GM23338 (cell line): Measurements from ENCODE around the gene RAD51B. TPM values are rescaled to one million over a fixed set of nuclear protein-coding genes. Genes with fewer than 3 reads are reported as not detected.

Experiments
- ATAC-seq: fragments of 200-7000 bp; cut with Tn5 transposase; 3 replicates; pipeline ENCODE4 v1.9.1; 2020
- DNase-seq: peaks from one replicate; pipeline ENCODE4 v3.0.0-alpha.2; 2015; ENCODE audit warnings: low spot score
- H2AFZ ChIP-seq: fragments of 200-600 bp; sonication (generic); 2 replicates; pipeline ENCODE4 v1.8.0; 2016; ENCODE audit warnings: antibody characterized with exemption, mild to moderate bottlenecking, moderate library complexity
- H3F3A ChIP-seq: fragments of 200-600 bp; sonication (generic); replicated peaks from 2 replicates; pipeline ENCODE4 v1.8.0; 2017; ENCODE audit warnings: antibody characterized with exemption, mixed run types, low read depth
- H3K27ac ChIP-seq: fragments of 200-600 bp; sonication (generic); 2 replicates; pipeline ENCODE4 v1.6.1; 2016; ENCODE audit warnings: low read depth
- H3K27me3 ChIP-seq: fragments of 200-600 bp; sonication (generic); 2 replicates; pipeline ENCODE4 v1.8.0; 2016; ENCODE audit warnings: mild to moderate bottlenecking, mixed run types, moderate library complexity; ENCODE audit not compliant: insufficient read depth
- H3K36me3 ChIP-seq: fragments of 200-600 bp; sonication (generic); 2 replicates; pipeline ENCODE4 v1.8.0; 2016; ENCODE audit warnings: mild to moderate bottlenecking; ENCODE audit not compliant: insufficient read depth
- H3K4me1 ChIP-seq: fragments of 200-600 bp; sonication (generic); 2 replicates; pipeline ENCODE4 v1.8.0; 2016; ENCODE audit warnings: mild to moderate bottlenecking, moderate library complexity; ENCODE audit not compliant: insufficient read depth
- H3K4me2 ChIP-seq: fragments of 200-600 bp; sonication (generic); 2 replicates; pipeline ENCODE4 v1.7.1; 2017; ENCODE audit warnings: mixed run types
- H3K4me3 ChIP-seq: fragments of 200-600 bp; sonication (generic); 2 replicates; pipeline ENCODE4 v1.6.1; 2016; ENCODE audit warnings: mixed run types
- H3K79me2 ChIP-seq: fragments of 200-600 bp; sonication (generic); replicated peaks from 2 replicates; pipeline ENCODE4 v1.8.0; 2017; ENCODE audit warnings: mild to moderate bottlenecking; ENCODE audit not compliant: insufficient read depth
- H3K9me2 ChIP-seq: fragments of 200-600 bp; sonication (generic); 2 replicates; pipeline ENCODE4 v1.8.0; 2017; ENCODE audit not compliant: insufficient read depth
- H4K20me1 ChIP-seq: fragments of 200-600 bp; sonication (generic); replicated peaks from 2 replicates; pipeline ENCODE4 v1.8.0; 2017; ENCODE audit warnings: mild to moderate bottlenecking; ENCODE audit not compliant: insufficient read depth
- H3K27ac Mint-ChIP-seq: 2 replicates; pipeline ENCODE4 v1.8.0; 2020; ENCODE audit warnings: inconsistent platforms, mild to moderate bottlenecking, moderate library complexity, mixed read lengths
- H3K27me3 Mint-ChIP-seq: 3 replicates; pipeline ENCODE4 v1.8.0; 2022; ENCODE audit warnings: low read depth, mild to moderate bottlenecking, moderate library complexity, mixed read lengths, inconsistent platforms; ENCODE audit not compliant: insufficient read depth, poor library complexity
- H3K36me3 Mint-ChIP-seq: 3 replicates; pipeline ENCODE4 v1.8.0; 2021; ENCODE audit warnings: low read depth, mild to moderate bottlenecking, inconsistent platforms, moderate library complexity, mixed read lengths
- H3K4me1 Mint-ChIP-seq: 3 replicates; pipeline ENCODE4 v1.8.0; 2020; ENCODE audit warnings: mild to moderate bottlenecking, inconsistent platforms, mixed read lengths
- H3K4me3 Mint-ChIP-seq: 3 replicates; pipeline ENCODE4 v1.8.0; 2021; ENCODE audit warnings: moderate library complexity, mild to moderate bottlenecking, inconsistent platforms, mixed read lengths
- H3K9me3 Mint-ChIP-seq: 3 replicates; pipeline ENCODE4 v1.8.0; 2020; ENCODE audit warnings: moderate library complexity, mild to moderate bottlenecking, inconsistent platforms, mixed read lengths
- CREB1 ChIP-seq: fragments of 250-450 bp; sonication (Bioruptor Pico); IDR thresholded peaks from 2 replicates; pipeline ENCODE4 v1.5.0; 2020; ENCODE audit warnings: low read depth, mild to moderate bottlenecking, moderate library complexity
- ZNF331 ChIP-seq: fragments of 250-450 bp; sonication (Bioruptor Pico); IDR thresholded peaks from 2 replicates; pipeline ENCODE4 v1.5.0; 2020; ENCODE audit warnings: low read depth, mild to moderate bottlenecking, moderate library complexity
- ZNF462 ChIP-seq: fragments of 250-450 bp; sonication (Bioruptor Pico); IDR thresholded peaks from 2 replicates; pipeline ENCODE4 v1.5.0; 2020; ENCODE audit warnings: mild to moderate bottlenecking, moderate library complexity
- polyA plus RNA-seq: library from polyadenylated mRNA; unstranded; fragments of >200 nt; fragmentation: Nextera tagmentation; extraction: Ambion mirVana; gene quantifications from 2 replicates; pipeline ENCODE4 v1.2.1, GENCODE V29; 2016
- total RNA-seq: library from RNA; depleted of rRNA; stranded (reverse); fragments of >200 nt; shearing (Covaris generic); gene quantifications from 2 replicates; pipeline ENCODE4 v1.2.3, GENCODE V29; 2014

The RAD51B gene
- total and polyA plus RNA-seq, 2 experiments from 2014 or later: 15.7 to 29.1 TPM

DNA sequence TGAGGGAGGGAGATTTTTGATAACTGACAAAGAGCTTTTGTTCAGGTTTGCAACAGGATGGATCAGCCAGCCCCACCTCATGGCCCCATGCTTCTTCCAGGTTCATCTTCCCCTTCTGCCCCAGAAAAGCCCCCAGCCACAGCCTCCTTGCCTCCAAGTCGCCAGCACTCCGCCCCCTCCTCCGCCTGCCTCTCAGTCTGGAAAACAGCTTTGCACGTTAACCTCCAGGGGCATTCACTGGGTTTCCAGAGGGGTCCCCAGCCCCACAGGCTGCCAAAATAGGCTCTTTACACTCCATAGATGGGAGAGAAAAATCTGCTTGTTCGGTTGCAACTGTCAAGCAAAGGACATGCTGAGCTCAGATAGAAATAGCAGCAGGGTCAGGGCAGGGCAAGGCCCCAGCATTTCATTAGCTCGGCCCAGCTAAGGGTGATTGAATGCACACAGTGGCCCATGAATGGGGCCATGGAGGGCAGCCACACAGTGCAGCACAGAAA, 719.7 kb downstream of the RAD51B start:
- H4K20me1 ChIP-seq: no peaks in the 10 kb centered on the region
- Mint-ChIP-seq H3K4me1 (peaks cover 10% of the 10 kb centered on the region), H3K27ac (no peak overlapping the region), H3K9me3 (no peaks in the 10 kb centered on the region), H3K4me3 (no peak overlapping the region), H3K36me3 (no peaks in the 10 kb centered on the region), H3K27me3 (peaks cover 1% of the 10 kb centered on the region)
- no peaks in the 10 kb centered on the region for H3K79me2 ChIP-seq
- no peak overlapping the region for H3K27ac ChIP-seq
- H3K4me2 ChIP-seq: no peak overlapping the region
- no peaks in the 10 kb centered on the region for H3K4me1 ChIP-seq
- no peak overlapping the region for H3K4me3 ChIP-seq
- ATAC-seq: peak; percentile 59
- H3K36me3 ChIP-seq: no peaks in the 10 kb centered on the region
- peak; percentile 10 for DNase-seq
- no peaks in the 10 kb centered on the region for H3K27me3 ChIP-seq
- TF ChIP-seq ZNF331 (CRISPR knock-in tag): no peak
- no peak for TF ChIP-seq CREB1 (CRISPR knock-in tag)
- no peak for TF ChIP-seq ZNF462
- no peak overlapping the region for H2AFZ ChIP-seq
- 0 out of 2 replicates have a peak, but pooled peaks cover 2% of the 10 kb centered on the region for H3K9me2 ChIP-seq
- no peaks in the 10 kb centered on the region for H3F3A ChIP-seq

GRCh38 chr14:68539789-68540188, 720.2 kb downstream of the RAD51B start:
- H3K4me2 ChIP-seq: no peak overlapping the region
- H3K27ac Mint-ChIP-seq: no peak overlapping the region
- TF ChIP-seq ZNF462: no peak

More at GRCh38 chr14:68539789-68540188, 720.2 kb downstream of the RAD51B start:
- no peaks in the 10 kb centered on the region for H3K4me1 ChIP-seq
- H2AFZ ChIP-seq: no peak overlapping the region
- no peaks in the 10 kb centered on the region for H3F3A ChIP-seq
- Mint-ChIP-seq H3K4me1 (peaks cover 10% of the 10 kb centered on the region), H3K36me3 (no peaks in the 10 kb centered on the region), H3K27me3 (peaks cover 1% of the 10 kb centered on the region), H3K9me3 (no peaks in the 10 kb centered on the region), H3K4me3 (no peak overlapping the region)
- 0 out of 2 replicates have a peak, but pooled peaks cover 4% of the 10 kb centered on the region for H3K9me2 ChIP-seq
- H4K20me1 ChIP-seq: no peaks in the 10 kb centered on the region
- H3K36me3 ChIP-seq: no peaks in the 10 kb centered on the region
- no peaks in the 10 kb centered on the region for H3K27me3 ChIP-seq
- H3K27ac ChIP-seq: no peak overlapping the region
- H3K4me3 ChIP-seq: no peak overlapping the region
- DNase-seq: no peak
- no peaks in the 10 kb centered on the region for H3K79me2 ChIP-seq
- no peak for ATAC-seq
